T-helper 17 cell (primary cell): ENCODE data around the gene PYGB. TPM values are rescaled to one million over a fixed set of nuclear protein-coding genes. Genes with fewer than 3 reads are reported as not detected.
A peak's percentile ranks its signal among the peaks of the same experiment; 100 is the strongest.

ENCODE experiments used
- ATAC-seq: fragments of 150-1000 bp; cut with Tn5 transposase; 2 replicates; pipeline ENCODE4 v1.10.0; 2021; ENCODE audit warnings: mild to moderate bottlenecking, moderate library complexity
- DNase-seq, 3 donors: peaks; one replicate each; pipeline versions ENCODE4 v3.0.0 to v3.0.0-alpha.2; 2020 to 2021
- H3K9me3 ChIP-seq: one replicate; pipeline ENCODE4 v1.7.0; 2013; ENCODE audit warnings: low read length, mild to moderate bottlenecking; ENCODE audit not compliant: control insufficient read depth, poor library complexity, severe bottlenecking
- H3K27ac Mint-ChIP-seq: one replicate; pipeline ENCODE4 v1.8.0; 2022; ENCODE audit warnings: mild to moderate bottlenecking, moderate library complexity, mixed read lengths
- H3K27me3 Mint-ChIP-seq: one replicate; pipeline ENCODE4 v1.8.0; 2022; ENCODE audit warnings: mixed read lengths
- H3K36me3 Mint-ChIP-seq: one replicate; pipeline ENCODE4 v1.8.0; 2022; ENCODE audit warnings: low read depth, mixed read lengths
- H3K4me1 Mint-ChIP-seq: one replicate; pipeline ENCODE4 v1.8.0; 2022; ENCODE audit warnings: mild to moderate bottlenecking, mixed read lengths
- H3K4me3 Mint-ChIP-seq: one replicate; pipeline ENCODE4 v1.8.0; 2022; ENCODE audit warnings: mild to moderate bottlenecking, moderate library complexity, mixed read lengths
- total RNA-seq, 4 donors: library from RNA in 2 of 4; stranded (reverse) in 2 of 4; gene quantifications; one replicate each; pipeline ENCODE4 v1.2.3 and lab custom pipeline; 2022 to 2026

Gene PYGB
- total RNA-seq, 2 donors from 2014 or later = 28.6 to 53.1 TPM

DNA sequence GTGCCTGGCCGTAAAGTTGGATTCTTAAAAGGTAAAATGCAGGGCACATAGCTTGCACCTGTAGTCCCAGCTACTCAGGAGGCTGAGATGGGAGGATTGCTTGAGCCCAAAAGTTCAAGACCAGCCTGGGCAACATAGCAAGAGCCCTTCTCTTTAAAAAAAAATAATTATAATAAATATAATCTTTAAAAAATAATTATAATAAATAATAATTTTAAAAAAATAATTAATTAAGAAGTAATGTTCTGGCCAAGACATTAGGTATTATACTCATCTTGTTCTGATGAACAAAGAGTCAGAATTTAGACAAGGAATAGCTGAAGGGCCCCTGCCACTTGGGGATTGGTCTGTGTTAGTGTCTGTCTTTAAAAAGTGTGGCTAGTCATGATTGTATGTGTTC lies 38.5 kb upstream of the PYGB start:
- H3K9me3 ChIP-seq = no peaks in the 10 kb centered on the region
- Mint-ChIP-seq H3K27me3 (no peaks in the 10 kb centered on the region), H3K36me3 (peaks cover 4% of the 10 kb centered on the region), H3K4me1 (peaks cover 4% of the 10 kb centered on the region), H3K27ac (no peak overlapping the region), H3K4me3 (no peak overlapping the region)
- DNase-seq (no peak), ATAC-seq (no peak)

DNA sequence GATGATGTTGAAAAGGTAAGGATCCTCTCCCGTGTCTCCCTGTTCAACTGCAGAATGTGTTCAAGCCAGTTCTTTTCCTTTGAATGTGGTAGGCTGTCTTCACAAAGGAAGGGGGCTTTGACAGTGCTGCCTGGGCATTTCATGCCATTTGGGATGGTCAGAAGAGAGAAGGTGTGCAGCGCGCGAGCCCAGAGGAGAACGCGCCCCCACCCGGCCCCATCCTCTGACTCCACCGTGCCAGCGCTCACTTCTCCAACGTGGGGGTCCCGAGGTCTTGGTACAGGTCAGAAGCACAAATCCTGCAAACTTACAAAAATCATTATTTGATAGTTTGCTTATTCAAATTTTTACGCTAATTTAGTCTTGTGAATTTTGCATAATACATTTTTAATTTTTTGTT lies 38.0 kb upstream of the PYGB start:
- ATAC-seq (no peak), DNase-seq (no peak)
- H3K4me3 Mint-ChIP-seq = no peak overlapping the region
- no peaks in the 10 kb centered on the region for H3K9me3 ChIP-seq
- H3K27me3 Mint-ChIP-seq = no peaks in the 10 kb centered on the region
- no peak overlapping the region for H3K27ac Mint-ChIP-seq
- H3K4me1 Mint-ChIP-seq = peaks cover 4% of the 10 kb centered on the region
- peaks cover 4% of the 10 kb centered on the region for H3K36me3 Mint-ChIP-seq

GRCh38 chr20:25211273-25211672 lies 36.6 kb upstream of the PYGB start:
- H3K4me1 Mint-ChIP-seq = no peaks in the 10 kb centered on the region
- no peaks in the 10 kb centered on the region for H3K27me3 Mint-ChIP-seq
- H3K9me3 ChIP-seq = no peaks in the 10 kb centered on the region
- H3K36me3 Mint-ChIP-seq = peaks cover 4% of the 10 kb centered on the region
- ATAC-seq = no peak
- no peak overlapping the region for H3K4me3 Mint-ChIP-seq
- H3K27ac Mint-ChIP-seq = no peak overlapping the region
- no peak for DNase-seq

- Mint-ChIP-seq H3K4me1 (no peaks in the 10 kb centered on the region), H3K27me3 (no peaks in the 10 kb centered on the region), H3K27ac (no peak overlapping the region), H3K36me3 (peaks cover 4% of the 10 kb centered on the region), H3K4me3 (no peak overlapping the region)
- H3K9me3 ChIP-seq = no peaks in the 10 kb centered on the region
- ATAC-seq = no peak
- DNase-seq = no peak
These were observed 35.6 kb upstream of the PYGB start for GRCh38 chr20:25212242-25212641.

GRCh38 chr20:25213566-25214425 lies 34.1 kb upstream of the PYGB start:
- Mint-ChIP-seq H3K4me1 (no peaks in the 10 kb centered on the region), H3K27ac (peak overlapping the region; percentile 19), H3K27me3 (no peaks in the 10 kb centered on the region), H3K36me3 (peaks cover 5% of the 10 kb centered on the region), H3K4me3 (no peak overlapping the region)
- ATAC-seq = no peak
- no peaks in the 10 kb centered on the region for H3K9me3 ChIP-seq
- DNase-seq = no peak

- Mint-ChIP-seq H3K4me3 (no peak overlapping the region), H3K36me3 (peaks cover 5% of the 10 kb centered on the region), H3K4me1 (no peaks in the 10 kb centered on the region), H3K27me3 (no peaks in the 10 kb centered on the region), H3K27ac (peak overlapping the region; percentile 19)
- no peaks in the 10 kb centered on the region for H3K9me3 ChIP-seq
- no peak for DNase-seq
- ATAC-seq = no peak
These were observed 33.5 kb upstream of the PYGB start for GRCh38 chr20:25214426-25214790.

DNA sequence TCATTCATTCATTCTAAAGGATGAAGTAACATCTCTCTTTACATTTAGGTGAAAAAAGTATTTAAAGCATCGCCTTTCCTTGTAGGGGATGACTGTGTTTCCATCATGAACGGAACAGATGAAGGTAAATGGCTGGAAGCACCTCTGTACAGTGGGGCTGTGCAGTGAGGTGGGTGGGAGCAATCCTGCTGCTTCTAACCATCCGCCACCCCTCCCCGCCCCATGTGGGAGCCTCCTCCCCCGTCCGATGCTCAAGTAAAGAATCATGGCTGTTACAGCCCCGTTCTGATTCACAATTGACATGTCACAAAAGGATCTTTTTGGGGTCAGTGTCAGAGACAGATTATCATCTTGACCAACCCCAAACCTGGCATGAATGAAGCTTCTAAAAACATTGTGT lies 33.1 kb upstream of the PYGB start:
- no peaks in the 10 kb centered on the region for H3K9me3 ChIP-seq
- H3K4me1 Mint-ChIP-seq = no peaks in the 10 kb centered on the region
- H3K27ac Mint-ChIP-seq = peak overlapping the region; percentile 19
- H3K27me3 Mint-ChIP-seq = no peaks in the 10 kb centered on the region
- no peak overlapping the region for H3K4me3 Mint-ChIP-seq
- no peak for ATAC-seq
- DNase-seq = no peak
- peaks cover 5% of the 10 kb centered on the region for H3K36me3 Mint-ChIP-seq

DNA sequence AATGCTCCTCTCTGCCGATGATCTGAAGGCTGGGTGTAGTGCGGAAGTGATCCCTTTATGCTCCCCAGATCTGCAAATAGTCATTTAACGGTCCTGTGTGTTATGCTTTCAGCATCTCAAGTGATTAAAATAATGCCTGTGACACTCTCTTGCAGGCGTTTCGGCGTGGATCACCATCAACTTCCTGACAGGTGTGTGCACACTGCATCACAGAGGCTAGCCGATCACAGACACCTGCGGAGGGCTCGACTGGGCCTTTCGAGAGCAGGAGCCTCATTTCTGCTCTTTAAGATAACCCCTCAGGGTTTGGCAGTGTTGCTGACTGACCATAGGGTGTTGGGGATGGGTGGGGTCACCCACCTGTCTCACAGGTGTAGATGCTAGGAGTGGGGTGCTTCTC lies 32.4 kb upstream of the PYGB start:
- no peaks in the 10 kb centered on the region for H3K4me1 Mint-ChIP-seq
- no peaks in the 10 kb centered on the region for H3K27me3 Mint-ChIP-seq
- ATAC-seq = no peak
- no peaks in the 10 kb centered on the region for H3K9me3 ChIP-seq
- H3K4me3 Mint-ChIP-seq = no peak overlapping the region
- peaks cover 5% of the 10 kb centered on the region for H3K36me3 Mint-ChIP-seq
- H3K27ac Mint-ChIP-seq = no peak overlapping the region
- DNase-seq = no peak

- DNase-seq (no peak), ATAC-seq (no peak)
- H3K27ac Mint-ChIP-seq = no peak overlapping the region
- H3K27me3 Mint-ChIP-seq = no peaks in the 10 kb centered on the region
- peaks cover 4% of the 10 kb centered on the region for H3K36me3 Mint-ChIP-seq
- H3K4me1 Mint-ChIP-seq = no peaks in the 10 kb centered on the region
- H3K9me3 ChIP-seq = no peaks in the 10 kb centered on the region
- H3K4me3 Mint-ChIP-seq = no peak overlapping the region
These were observed 31.5 kb upstream of the PYGB start for GRCh38 chr20:25216199-25216945.

GRCh38 chr20:25217161-25218108 lies 30.4 kb upstream of the PYGB start:
- H3K27ac Mint-ChIP-seq = no peak overlapping the region
- H3K4me3 Mint-ChIP-seq = no peak overlapping the region
- no peaks in the 10 kb centered on the region for H3K9me3 ChIP-seq
- DNase-seq (no peak), ATAC-seq (no peak)
- H3K27me3 Mint-ChIP-seq = no peaks in the 10 kb centered on the region
- no peaks in the 10 kb centered on the region for H3K4me1 Mint-ChIP-seq
- peaks cover 3% of the 10 kb centered on the region for H3K36me3 Mint-ChIP-seq

- H3K4me1 Mint-ChIP-seq = no peaks in the 10 kb centered on the region
- peaks cover 3% of the 10 kb centered on the region for H3K36me3 Mint-ChIP-seq
- H3K27ac Mint-ChIP-seq = no peak overlapping the region
- H3K27me3 Mint-ChIP-seq = no peaks in the 10 kb centered on the region
- DNase-seq = no peak
- no peaks in the 10 kb centered on the region for H3K9me3 ChIP-seq
- no peak for ATAC-seq
- no peak overlapping the region for H3K4me3 Mint-ChIP-seq
These were observed 29.8 kb upstream of the PYGB start for GRCh38 chr20:25218109-25218486.

GRCh38 chr20:25218492-25218891 lies 29.4 kb upstream of the PYGB start:
- no peak overlapping the region for H3K4me3 Mint-ChIP-seq
- H3K27me3 Mint-ChIP-seq = no peaks in the 10 kb centered on the region
- ATAC-seq (no peak), DNase-seq (no peak)
- H3K9me3 ChIP-seq = no peaks in the 10 kb centered on the region
- no peak overlapping the region for H3K27ac Mint-ChIP-seq
- H3K36me3 Mint-ChIP-seq = peaks cover 3% of the 10 kb centered on the region
- no peaks in the 10 kb centered on the region for H3K4me1 Mint-ChIP-seq

GRCh38 chr20:25219365-25219764 lies 28.5 kb upstream of the PYGB start:
- H3K27ac Mint-ChIP-seq = no peak overlapping the region
- H3K4me3 Mint-ChIP-seq = no peak overlapping the region
- DNase-seq = no peak

More at GRCh38 chr20:25219365-25219764, 28.5 kb upstream of the PYGB start:
- no peak for ATAC-seq
- no peaks in the 10 kb centered on the region for H3K27me3 Mint-ChIP-seq
- no peaks in the 10 kb centered on the region for H3K4me1 Mint-ChIP-seq
- peaks cover 3% of the 10 kb centered on the region for H3K36me3 Mint-ChIP-seq
- no peaks in the 10 kb centered on the region for H3K9me3 ChIP-seq
